Measurements from ENCODE around the gene PECR.
"Not testable (repeated sequence)": the region's sequence is repeated elsewhere in the genome, so short reads cannot be mapped to it uniquely, and the experiment has no call there.

Gene PECR

DNA sequence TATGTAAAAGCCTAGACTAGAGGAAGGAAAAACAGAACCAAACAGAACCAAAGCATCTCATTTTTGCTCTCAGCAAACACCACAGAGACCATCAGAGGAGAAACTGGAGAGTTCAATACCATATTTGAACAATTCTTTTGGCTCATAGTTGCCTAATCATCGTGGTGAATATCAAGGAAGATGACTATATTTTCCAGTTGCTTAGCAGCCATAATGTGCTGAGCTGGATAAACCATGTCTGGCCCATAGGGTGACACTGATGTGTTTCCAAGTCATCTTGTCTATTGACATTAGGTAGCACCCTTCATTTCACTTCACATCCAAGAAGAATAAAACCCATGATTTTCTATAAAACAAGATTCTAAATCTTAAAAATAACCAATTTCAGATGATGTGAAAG is 21.6 kb upstream of the PECR start:
- no peak for DNase-seq

DNA sequence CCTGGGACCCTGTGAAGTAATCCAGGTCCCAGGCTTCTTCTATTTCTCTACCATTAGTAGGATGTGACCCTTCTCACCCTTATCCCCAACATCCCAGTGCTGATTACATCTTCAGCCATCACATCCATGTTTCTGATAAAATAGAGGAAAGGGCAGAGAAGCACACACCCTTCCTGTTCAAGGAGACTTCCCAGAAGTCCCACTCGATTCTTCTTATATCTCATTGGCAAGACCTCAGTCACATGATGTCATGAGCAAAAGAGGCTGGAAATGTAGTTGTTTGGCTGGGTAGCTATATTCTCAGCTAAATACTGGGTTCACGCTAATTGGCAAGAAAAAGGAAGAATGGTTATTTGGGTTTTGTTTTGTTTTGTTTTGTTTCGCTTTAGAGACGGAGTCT is 19.5 kb upstream of the PECR start:
- no peak for DNase-seq

DNA sequence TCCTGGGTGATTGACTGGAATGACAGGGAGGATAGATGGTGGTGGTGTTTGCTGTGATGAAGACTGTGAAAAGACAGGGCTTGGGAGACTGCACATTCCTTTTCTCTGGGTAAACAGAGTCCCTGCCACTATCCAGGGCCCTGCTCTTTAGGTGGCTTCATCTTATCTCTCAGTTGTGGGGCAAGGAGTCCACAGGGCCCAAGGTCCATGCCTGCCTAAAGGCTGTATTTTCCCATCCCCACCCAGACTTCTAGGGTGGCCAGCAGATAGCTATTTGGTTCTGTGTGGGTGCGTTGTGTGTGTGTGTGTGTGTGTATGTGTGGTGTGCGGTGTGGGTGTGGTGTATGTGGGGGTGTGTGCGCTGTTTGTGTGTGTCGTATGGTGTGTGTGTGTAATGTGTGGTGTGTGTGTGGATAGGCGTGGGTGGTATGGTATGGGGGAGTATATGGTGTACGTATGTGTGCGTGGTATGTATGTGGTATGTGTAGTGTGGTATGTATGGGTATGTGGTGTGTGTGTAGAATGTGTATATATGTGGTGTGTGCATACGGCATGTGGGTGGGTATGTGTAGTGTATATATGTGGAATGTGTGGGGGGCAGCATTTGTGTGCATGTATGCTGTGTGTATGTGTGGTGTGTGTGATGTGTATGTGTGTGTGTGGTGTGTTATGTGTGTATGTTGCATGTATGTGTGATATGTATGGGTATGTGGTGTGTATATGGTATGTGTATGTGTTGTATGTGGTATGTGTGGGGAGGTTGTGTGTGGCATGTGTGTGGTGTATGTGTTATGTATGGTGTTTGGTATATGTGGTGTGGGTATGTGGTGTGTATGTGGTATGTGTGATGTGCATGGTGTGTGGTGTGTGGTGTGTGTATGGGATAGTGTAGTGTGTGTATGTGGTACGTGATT is 17.1 kb upstream of the PECR start:
- no peak for DNase-seq

DNA sequence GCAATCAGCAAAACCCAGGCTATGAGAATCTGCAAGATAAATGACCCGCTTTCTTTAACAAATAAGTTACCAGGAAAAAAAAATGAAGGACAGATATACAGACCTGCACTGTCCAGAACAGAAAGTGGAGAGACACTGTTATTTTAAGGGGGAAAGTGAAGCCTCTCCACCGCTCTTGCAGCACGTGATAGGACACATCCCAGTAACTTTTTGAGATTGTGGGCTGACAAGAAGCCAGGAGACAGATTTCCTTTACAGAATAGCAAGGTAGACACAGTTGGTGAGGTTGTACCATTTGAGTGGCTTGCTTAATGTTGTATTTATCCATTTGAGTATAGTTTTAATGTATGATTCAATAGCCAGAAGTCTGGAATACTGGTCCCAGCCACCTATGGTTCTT is 13.1 kb upstream of the PECR start:
- no peak for DNase-seq

DNA sequence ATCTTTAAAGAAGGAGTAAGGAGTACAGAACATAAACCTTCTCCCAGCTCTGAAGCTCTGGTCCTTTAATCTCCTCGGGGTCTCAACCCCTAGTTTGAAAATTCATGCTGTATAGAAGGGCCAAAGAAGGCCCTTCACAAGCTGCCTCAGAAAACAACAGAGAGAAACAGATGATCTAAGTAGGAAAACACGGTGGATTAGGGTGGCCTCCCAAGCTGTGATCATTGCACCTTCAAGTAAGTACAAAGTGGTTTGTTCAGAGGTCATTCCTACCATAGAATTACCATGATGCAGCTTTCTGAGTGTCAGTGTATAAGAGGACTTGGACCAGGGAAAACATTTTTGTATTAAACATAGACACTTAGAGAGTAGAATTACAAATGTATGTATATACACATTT is 11.0 kb upstream of the PECR start:
- no peak for DNase-seq

DNA sequence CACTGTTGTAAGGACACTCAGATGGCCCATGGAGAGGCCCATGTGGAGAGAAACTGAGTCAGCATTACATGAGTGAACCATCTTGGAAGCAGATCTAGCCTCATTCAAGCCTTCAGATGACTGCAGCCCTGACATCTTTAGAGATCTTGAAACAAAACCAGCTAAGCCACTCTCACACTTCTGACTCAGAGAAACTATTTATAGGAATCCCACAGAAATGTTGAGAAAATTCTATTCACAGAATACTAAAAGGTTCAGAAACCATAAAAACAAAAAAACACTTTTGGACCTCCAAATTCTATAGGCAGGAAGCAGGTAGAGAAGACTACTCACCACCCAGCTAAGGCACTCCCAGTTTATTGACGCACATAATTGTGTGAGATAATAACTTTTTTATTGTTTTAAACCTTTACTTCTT is 8.8 kb upstream of the PECR start:
- DNase-seq: no peak

DNA sequence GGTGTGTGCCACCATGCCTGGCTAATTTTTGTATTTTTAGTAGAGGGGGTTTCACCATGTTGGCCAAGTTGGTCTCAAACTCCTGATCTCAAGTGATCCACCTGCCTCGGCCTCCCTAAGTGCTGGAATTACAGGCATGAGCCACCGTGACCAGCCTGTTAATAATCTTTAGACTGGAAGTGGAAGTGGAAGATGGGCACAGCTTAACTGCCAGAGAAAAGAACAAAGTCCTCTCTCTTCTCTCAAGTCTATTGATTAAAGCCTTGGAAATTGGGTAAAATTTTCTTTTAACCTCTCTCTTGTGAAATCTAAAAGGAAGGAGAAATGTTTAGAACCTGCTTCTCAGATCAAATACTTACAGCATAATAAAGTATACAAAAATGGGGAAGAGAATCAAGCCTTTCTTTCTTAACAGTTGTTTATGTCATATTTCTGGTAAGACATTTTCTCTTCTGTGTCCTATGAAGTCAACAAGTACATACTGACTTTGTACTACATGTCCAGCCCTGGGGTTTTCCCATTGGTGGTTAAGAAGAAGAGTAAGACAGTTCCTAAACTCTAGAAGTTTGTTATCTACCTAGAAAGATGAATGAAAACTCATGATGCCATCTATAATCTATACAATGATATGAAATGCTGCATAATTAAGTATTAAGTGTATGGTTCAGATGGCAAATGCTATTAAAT is 4.7 kb upstream of the PECR start:
- DNase-seq: no peak

DNA sequence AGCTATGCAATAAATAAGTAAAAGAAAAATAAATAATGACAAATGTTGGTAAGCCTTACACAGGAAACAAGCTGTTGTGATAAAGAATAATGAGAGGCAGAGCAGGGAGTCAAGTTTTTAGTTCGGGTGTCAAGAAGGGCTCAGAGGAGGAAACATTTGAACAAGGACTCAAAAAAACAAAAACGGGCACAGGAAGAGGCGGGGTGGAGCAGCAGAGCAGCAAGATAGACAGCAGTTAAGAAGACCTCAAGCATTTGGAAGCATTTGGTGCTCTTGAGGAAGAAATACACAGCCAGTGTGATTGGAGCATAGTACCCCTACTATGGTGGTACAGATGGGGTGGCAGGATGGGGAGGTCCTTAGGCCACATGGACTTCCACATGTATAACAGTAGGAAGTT is 2.9 kb upstream of the PECR start:
- DNase-seq: peak; percentile 5

DNA sequence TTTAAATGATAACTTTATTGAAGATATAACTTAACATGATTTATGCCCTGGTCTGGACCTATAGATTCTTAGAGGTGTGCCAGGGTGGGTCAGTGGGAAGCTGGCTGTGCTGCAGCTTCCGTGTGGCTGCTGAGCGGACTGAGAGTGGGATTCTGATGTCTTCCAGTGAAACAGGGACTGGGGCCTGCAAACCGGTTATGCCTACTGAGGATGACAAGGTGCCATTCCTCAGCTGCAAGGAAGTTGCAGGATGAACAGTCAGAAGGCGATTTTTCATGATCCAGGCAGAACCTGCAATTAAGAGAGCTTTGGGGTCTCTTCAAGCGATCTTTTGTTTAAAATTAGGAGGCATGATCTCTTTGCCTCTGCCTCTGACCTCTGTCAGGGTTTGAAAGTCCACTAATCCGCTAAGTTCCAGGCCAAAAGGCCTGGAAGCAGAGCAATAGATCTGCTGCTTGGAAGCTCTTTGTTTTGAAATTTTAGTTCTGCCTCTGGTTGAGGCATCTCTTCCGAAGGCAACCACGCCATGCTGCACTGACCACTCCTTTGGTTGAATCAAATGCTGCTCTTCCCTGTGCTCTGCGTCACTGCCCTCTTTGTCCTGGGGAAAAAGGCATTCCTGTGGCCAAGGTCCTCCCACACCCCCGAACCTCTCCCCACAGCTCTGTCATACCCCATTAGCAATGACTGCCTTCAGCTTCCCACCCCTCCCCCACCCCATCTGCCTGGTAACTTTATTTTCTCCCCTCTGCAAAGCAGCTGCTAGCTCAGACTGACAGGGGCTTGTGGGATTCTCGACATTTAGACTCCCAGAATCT is 2.1 kb upstream of the PECR start:
- DNase-seq: no peak

DNA sequence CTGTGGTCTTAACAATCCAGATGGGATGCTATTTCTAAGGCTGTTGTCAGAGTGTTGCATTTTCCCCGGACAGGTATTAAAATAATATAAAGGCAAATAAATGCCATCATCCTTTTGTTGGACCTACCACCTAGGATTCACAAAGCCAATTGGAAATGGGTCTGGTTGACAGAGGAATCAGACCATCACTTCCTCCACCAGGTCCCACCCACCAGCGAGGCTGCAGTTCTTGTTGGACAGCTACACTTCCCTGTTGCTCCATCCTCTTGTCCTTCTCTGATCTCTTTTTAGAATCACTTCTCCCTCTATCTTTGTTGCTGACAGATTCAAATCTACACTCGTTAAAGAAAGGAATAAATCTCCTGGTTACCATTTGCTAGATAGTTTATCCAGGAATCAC is 1.2 kb upstream of the PECR start:
- peak; percentile 6 for DNase-seq

DNA sequence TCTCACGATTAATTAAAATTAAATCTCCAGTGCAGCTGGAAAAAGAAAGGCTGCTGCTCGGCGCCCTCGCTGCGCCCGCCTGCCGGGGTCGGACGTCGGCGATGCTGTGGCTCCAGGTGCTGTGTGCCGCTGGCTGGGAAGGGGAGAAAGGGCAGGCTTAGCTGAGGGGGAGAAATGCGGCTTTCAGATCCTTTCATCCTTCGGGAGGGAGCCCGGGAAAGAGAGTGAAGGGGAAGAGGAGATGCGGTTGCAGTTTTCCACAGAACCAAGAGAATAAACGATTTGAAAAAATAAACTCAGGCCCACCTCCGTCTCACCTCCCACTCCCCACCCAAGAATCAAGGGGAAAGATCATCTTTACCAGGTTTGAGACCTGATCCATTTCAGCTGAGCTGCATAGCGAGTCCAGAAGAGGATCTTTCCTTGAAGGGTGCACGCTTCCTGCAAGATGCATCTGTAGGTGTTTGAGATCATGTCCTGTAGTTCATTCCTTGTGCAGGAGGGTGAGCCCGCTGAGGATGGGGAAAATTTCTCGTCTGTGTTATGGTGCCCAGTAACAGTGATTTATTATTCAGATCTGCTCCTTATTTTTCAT is 605 bp upstream of the PECR start:
- DNase-seq: no peak

DNA sequence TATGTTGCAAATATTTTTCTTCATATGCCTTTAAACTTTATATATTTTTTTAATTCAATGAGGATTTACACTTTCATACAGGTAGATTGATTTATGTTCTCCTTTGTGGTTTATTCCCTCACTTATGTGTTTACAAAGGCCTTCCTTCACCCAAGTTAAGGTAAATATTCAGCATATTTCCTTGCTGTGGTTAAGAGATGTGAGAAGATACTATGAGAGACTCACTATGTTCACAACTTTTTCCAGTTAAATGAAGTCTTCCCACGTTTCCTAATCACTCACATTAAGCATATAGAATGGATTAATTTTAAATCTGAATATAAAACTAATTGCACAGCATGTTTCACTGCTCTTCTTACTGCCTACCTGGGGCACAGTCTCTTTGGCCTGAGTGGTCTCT is 597 bp downstream of the PECR start:
- DNase-seq: no peak

DNA sequence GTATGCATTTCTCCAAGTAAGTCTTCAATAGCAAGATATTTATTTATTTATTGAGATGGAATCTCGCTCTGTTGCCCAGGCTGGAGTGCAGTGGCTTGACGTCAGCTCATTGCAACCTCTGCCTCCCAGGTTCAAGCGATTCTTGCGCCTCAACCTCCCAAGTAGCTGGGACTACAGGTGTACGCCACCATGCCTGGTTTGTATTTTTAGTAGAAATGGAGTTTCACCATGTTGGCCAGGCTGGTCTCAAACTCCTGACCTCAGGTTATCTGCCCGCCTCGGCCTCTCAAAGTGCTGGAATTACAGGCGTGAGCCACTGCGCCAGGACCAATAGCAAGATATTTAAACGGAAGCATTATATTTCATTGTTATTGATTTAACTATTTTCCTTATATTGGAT is 1.6 kb downstream of the PECR start:
- not testable (repeated sequence) for DNase-seq

DNA sequence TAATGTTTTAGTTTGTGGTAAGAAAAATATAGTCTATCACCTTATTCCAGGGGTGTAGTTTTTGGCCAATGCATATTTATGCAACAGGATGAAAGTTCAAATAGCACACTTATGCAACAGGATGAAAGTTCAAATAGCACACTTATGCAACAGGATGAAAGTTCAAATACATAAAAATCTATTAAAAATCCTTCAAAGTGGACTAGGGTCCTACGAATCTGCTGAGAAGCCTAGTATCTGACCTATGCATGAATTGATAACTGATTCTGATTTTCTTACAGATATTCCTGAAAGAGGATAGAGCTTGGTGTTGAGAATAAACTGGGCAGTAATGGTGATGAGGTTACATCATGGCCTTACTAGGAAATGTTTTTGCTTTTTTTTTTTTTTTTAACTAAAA is 2.8 kb downstream of the PECR start:
- DNase-seq: no peak

DNA sequence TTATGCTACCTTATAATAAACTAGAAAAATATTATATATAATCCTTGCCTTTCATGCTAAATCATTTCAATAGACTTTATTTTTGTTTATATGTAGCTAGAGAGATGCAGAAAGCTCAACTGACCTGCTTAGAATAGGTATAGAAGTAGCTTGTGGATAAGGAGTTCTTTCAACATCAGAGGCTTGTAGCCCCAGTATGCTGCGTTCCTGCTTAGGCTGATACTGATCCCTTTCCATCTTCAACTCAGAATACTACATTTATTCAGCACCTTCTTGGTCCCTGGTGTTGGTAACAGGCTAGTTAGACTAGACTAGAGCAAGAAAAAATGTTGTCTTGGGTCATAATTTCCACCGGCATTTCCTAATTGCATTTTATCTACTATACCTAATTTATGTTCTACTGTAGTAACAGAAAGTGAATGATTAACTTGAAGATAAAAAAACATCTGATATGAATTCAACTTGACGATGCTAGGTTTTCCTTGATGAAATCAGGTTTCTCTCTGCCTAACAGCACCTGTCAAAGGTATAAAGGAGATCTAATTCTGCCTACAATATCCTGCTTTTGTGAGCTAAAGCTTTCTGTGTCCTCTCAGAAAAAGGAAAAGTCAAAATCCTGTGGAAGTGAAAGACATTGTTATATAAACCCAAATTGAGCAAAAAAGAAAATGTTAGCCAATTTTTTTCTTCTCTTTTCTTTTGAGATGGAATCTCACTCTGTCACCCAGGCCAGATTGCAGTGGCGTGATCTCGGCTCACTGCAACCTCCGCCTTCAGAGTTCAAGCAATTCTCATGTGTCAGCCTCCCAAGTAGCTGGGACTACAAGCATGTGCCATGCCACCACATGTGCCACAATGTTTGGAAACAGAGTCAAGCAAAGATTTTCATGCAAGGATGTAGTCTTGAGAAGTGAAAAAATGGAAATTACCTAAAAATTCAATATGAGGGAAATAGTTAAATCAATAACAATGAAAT is 5.8 kb downstream of the PECR start:
- no peak for DNase-seq

DNA sequence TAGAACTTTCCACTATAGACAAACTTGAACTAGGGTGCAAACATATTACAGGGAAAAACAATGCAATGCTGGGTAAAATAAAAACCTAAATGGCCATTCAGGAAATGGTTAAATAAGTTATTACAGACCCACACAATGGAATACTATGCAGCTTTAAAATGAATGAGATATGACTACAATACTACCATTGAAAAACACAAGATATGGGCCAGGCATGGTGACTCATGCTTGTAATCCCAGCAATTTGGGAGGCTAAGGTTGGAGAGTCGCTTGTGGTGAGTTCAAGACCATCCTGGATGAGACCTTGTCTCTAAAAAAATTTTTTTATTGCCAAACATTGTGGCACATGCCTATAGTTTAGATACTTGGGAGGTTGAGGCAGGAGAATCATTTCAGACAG is 6.8 kb downstream of the PECR start:
- no peak for DNase-seq

DNA sequence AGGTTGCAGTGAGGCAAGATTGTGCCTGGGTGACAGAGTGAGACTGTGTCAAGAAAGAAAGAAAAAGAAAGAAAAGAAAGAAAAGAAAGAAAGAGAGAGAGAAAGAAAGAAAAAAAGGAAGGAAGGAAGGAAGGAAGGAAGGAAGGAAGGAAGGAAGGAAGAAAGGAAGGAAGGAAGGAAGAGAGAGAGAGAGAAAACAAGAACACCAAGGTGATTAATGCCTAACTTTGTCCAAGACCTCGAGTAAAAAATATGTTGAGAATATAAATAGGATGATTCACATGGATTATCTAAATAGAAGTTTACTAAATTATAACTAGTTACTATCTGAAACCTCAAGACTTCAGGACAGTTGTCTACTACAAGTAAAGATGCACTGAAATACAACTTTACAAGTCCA is 7.2 kb downstream of the PECR start:
- no peak for DNase-seq

DNA sequence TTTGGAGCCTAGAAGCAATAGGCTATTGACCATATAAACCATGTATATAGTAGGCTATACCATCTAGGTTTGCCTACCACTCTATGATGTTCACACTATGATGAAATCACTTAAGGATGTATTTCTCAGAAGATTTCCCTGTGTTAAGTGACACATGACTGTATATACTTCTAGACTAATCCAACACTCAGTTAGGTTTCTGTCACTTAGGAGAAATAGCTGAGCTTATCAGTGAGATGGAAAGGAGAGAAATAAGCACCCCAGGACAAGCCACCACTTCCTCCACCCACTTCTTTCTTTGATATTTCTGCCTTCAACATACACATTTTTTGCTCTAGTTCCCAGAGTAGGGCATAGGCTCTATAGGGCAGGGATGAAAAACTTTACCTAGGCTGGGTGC is 7.8 kb downstream of the PECR start:
- DNase-seq: no peak

DNA sequence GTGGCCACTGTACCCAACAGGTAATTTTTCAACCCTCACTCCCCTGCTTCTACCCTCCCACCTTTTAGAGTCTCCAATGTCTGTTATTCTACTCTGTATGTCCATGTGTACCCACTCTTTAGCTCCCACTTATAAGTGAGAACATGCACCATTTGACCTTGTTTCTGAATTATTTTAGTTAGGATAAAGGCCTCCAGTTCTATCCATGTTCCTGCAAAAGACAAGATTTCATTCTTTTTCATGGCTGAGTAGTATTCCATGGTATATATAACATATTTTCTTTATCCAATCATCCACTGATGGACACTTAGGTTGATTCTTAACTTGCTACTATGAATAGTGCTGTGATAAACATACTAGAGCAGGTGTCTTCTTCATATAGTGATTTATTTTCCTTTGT is 9.1 kb downstream of the PECR start:
- no peak for DNase-seq

DNA sequence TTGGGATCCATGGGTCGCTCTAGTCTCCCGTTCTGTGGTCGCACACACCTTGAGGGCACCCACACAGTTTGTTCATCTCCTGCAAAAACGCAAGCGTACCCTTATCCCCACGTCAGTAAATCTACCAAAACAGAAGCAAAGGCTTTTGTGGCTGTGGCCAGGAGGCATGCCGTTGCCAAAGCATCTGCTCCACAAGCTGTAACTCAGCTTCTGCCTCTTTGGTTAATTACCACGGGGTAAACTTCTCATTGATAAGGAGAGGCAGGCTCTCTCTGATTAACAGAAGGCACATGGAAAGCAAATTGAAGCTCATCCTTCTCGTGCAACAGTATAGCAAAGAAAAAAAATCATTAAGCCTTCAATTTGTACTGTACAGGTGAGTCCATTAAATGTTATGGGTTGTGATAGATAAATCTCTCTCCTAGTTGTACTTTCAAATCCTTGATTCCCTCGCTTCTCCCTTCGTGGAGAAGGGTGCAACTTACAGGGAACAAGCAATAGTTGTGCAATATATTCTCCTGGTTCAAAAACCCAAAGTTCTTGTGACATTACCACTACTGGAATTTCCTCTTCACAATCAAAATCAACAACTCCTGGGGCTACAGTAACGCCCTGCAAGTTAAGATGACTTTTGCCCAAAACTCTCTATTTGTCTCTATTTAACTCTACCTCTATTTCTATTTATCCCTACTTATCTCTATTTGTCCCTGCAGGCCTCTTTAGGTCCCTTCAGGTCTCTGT is 10.3 kb downstream of the PECR start:
- DNase-seq: no peak

DNA sequence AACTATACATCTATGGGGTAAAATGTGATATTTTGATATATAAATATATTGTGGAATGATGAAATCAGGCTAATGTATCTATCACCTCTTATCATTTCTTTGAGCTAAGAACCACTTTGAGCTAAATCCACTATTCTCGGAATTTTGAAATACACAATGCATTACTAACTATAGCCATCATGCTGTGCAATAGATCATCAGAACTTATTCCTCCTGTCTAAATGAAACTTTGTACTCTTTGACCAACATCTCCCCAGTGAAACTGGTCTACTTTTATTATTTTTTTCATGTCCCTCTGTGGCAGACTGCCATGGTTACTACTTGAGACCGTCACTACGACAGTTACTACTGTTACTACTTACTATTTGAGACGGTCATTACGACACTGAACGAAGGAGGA is 11.4 kb downstream of the PECR start:
- no peak for DNase-seq

All from CD4-positive, alpha-beta T cell treated with Interferon gamma for 1 hour (primary cell).